NCI-H2196 (cell line): Measurements from ENCODE around the gene OR6S1.
"Not testable (repeated sequence)": the region's sequence is repeated elsewhere in the genome, so short reads cannot be mapped to it uniquely, and the experiment has no call there.

Source experiments
- DNase-seq: peaks from one replicate; lab custom pipeline; 2025; ENCODE audit not compliant: unreplicated experiment; lab: John Stamatoyannopoulos, UW

The OR6S1 gene

GRCh38 chr14:20671597-20672283 is 30.2 kb upstream of the OR6S1 start:
- DNase-seq = no peak

DNA sequence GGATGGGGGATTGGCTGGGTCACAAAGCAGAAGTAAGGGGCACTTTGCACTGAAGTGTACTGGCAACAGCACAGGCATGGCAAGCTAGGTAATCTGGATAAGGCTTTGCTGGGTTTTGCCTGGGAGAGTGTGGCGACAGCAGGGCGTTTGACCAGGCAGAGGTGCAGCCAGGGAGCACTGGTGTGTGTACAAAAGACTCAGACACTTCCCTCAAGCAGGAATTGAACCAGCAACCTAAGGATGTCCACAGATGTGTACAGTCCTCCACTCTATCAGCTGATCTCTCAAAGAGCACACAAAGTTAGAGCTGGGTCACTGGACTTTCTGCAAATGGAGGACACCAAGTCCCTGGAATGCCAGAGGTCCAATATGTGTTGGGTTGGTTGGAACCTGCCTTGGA is 27.5 kb upstream of the OR6S1 start:
- no peak for DNase-seq

GRCh38 chr14:20667957-20668356 is 26.5 kb upstream of the OR6S1 start:
- no peak for DNase-seq

GRCh38 chr14:20666400-20666961 is 25.0 kb upstream of the OR6S1 start:
- DNase-seq = not testable (repeated sequence)

- DNase-seq = no peak
Measured at GRCh38 chr14:20662968-20663732, 21.7 kb upstream of the OR6S1 start.

GRCh38 chr14:20661197-20661596 is 19.7 kb upstream of the OR6S1 start:
- DNase-seq = no peak

DNA sequence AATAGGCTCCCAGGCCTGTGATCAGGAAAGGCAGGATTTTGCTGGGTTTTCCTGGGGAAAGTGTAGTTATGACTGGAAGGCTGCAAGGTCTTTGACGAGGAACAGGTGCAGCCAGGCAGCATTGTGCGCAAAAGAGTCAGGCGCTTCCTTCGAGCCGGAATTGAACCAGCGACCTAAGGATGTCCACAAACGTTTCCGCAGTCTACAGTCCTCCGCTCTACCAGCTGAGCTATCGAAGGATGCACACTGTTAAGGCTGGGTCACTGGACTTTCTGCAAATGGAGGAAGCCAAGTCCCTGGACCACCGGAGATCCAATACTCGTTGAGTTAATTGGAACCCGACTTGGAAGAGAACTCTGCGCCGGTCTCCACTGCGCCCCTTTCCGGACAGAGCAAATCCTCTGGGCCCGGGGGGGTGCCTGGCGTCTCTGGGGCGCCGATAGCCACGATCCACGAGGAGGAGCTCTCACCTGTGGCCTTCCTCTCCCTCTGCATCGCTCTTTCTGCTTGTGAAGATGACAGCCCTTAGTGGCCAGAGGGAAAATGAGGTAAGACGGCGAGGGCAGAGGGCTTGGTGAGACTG is 18.4 kb upstream of the OR6S1 start:
- DNase-seq = no peak

- no peak for DNase-seq
Measured at GRCh38 chr14:20659336-20659735, 17.8 kb upstream of the OR6S1 start.

- no peak for DNase-seq
Measured at GRCh38 chr14:20658246-20658645, 16.8 kb upstream of the OR6S1 start.

DNA sequence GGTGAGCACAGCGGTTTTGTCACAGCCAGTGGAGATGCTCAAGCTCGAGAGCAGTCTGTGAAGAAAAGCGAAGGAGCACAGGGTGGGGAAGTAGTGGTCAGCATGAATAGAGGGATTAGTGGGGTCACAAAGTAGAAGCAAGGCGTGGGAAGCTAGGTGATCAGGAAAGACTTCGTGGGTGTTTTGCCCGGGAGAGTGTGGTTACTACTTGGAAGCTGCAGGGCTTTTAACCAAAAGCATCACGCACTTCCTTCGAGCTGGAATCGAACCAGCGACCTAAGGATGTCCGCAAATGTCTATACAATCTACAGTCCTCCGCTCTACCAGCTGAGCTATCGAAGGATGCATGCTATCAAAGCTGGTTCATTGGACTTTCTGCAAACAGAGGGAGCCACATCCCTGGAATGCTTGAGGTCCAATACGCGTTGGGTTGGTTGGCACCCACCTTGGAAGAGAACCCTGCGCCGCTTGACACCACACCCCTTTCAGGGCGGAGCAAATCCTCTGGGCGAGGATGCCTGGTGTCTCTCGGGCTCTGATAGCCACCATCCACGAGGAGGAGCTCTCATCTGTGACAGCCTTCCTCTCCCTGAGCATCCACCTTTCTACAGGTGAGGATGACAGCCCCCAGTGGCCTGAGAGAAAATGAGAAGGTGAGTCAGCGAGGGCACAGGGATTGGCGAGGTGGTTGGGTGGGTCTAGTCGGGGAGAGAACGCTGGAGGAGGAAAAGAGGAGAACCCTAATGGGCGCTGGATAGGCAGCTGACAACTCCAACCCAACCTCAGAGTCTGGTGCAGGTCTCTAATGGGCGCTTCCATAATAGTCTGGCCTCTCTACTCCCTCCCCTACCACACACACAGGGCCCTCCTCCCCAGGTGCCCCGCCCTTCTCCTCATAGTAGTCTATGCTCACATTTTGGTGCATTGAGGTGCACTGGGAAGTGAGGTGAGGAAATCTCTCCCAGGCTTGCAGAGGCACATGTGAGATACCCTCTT is 16.0 kb upstream of the OR6S1 start:
- DNase-seq = no peak

- no peak for DNase-seq
Measured at GRCh38 chr14:20656274-20656673, 14.8 kb upstream of the OR6S1 start.

DNA sequence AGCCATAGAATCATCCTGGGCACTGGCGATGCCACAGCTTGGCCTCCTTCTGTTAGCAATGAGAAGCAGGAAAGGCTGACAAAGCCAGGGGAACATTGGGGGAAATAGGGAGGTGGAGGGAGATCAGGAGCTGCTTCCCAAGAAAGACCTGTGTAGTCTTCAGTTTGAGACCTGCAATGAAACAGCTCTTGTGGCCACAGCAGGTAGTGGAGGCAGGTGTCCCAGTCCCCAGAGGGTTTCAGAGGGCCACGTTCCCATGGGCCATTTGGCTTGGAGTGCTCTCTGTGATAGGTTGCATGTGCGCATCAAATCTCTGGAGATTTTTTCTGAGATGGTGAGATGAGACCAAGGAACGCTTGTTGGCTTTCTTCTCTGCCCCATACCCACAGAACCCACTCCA is 14.4 kb upstream of the OR6S1 start:
- DNase-seq = no peak

DNA sequence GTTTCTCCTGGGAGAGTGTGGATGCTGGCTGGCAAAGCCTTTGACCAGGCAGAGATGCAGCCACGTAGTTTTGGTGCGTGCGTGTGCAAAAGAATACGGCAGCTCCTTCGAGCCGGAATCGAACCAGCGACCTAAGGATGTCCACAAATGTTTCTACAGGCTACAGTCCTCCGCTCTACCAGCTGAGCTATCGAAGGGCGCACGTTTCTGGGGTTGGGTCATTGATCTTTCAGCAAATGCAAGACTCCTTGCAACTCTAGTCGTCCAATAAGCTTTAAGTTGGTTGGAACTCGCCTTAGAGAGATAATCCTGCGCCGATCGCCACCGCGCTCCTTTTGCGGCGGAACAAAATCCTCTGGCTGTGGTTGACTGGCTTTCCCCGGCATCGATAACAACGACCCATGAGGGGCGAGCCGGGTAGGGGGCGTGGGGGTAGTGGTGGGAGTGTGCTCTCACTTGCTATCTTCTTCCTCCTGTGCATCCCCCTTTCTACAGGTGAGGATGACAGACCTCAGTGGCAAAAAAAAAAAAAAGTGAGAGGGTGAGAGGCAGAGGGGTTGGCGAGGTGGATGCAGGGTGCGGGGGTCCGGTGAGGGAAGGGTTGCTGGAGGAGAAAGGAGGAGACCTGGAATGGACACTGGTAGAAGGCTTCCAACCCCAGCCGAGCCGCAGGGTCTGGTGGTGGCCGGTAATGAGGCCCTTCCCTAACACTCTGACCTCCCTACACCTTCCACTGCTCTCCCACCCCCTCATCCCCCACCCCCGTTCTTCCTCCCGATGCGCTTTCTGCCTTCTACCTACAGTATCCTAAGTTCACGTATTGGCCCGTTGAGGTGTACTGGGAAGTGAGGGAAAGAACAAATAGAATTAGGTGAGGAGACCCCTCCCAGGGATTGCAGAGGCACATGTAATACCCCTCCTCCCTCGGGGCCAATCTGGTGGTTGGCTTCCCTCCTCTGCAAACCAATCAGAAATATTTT is 11.8 kb upstream of the OR6S1 start:
- no peak for DNase-seq

DNA sequence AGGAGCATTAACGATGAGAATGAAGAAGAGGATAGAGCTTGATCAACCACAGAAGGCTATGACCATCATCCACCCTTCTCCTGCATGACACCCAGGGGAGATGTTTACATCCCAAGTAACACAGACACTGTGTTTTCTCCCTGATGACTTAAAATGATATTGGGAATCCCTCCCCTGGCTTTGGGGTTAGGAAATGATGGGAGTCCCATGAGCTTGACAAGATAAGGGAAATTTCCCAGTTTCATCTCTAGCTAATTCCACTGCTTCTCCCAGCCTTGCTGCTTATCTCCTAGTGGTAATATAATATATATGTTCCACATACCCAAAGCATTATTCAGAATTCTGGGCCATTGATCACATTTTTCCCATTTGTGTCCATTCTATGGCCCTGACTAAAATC is 4.0 kb upstream of the OR6S1 start:
- DNase-seq = no peak

DNA sequence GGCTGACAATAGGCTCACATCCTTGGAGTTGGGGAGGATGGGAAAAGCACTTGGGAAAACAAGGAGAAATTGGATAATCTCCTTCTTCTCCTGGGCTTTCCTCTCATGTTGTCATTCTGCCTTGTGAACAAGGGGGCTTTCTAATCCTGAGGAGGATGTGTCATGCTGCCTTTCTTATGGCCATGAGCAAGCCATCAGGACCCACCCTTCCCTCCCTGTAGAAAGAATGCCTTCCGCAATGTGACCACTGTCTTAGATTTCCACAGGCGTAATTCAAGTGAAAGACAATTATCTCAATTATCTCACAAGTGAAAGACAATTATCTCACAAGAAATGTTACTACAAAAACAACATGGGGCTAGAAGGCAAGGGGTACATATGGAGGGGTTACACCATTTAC is 3.0 kb upstream of the OR6S1 start:
- DNase-seq = no peak

DNA sequence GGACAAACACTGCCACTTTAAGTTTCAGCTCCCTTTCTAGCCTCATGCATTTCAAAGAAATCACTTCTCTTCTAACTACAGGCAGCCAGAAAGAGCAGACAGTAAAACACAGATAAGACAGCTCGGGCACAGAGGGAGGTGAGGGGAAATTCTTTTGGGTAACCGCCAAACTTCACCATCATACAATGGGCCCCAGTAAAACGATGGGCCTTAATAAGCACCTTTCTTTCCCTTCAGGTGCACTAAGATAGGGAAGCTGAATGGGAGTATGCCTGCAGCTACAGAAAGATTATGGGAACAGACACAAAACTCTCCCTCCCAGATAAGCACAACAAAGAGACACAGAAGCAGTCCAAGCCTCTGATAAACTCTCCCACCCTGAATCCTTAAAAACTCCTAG is 1.3 kb upstream of the OR6S1 start:
- DNase-seq = not testable (repeated sequence)

DNA sequence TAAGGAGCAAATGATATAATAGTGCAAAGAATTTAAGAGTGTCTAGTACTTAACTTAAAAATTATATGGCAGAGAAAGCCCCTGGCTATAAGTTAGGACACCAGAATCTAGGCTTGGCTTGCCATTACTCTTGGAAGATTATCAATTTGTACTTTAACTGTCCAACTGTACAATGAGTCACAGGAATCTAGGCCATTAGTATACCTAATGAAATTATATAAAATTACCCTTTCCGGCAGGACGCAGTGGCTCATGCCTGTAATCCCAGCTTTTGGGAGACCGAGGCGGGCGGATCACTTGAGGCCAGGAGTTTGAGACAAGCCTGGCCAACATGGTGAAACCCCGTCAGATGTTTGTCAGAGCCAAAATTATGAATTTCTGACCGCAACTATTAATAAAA is 691 bp upstream of the OR6S1 start:
- DNase-seq = no peak

- no peak for DNase-seq
Measured at GRCh38 chr14:20632831-20633691, 8.4 kb downstream of the OR6S1 start.

GRCh38 chr14:20632448-20632830 is 9.1 kb downstream of the OR6S1 start:
- no peak for DNase-seq
